KMS-11 (cell line): Measurements from ENCODE around the gene ADAMTS14.

Source experiments
- H2AFZ ChIP-seq: fragments of 200-600 bp; sonication (generic); 2 replicates; pipeline ENCODE4 v1.6.1; 2016; ENCODE audit warnings: antibody characterized with exemption, mixed run types, low read depth
- H3K27ac ChIP-seq: fragments of 200-600 bp; sonication (generic); 2 replicates; pipeline ENCODE4 v1.6.1; 2016; ENCODE audit warnings: mild to moderate bottlenecking, mixed run types
- H3K27me3 ChIP-seq: fragments of 200-600 bp; sonication (generic); 2 replicates; pipeline ENCODE4 v1.6.1; 2017; ENCODE audit warnings: mild to moderate bottlenecking, low read depth, mixed run types, moderate library complexity; ENCODE audit not compliant: insufficient read depth
- H3K36me3 ChIP-seq: fragments of 200-600 bp; sonication (generic); 2 replicates; pipeline ENCODE4 v1.6.1; 2017; ENCODE audit warnings: mild to moderate bottlenecking, mixed run types; ENCODE audit not compliant: insufficient read depth
- H3K4me1 ChIP-seq: fragments of 200-600 bp; sonication (generic); 2 replicates; pipeline ENCODE4 v1.6.1; 2016; ENCODE audit warnings: mild to moderate bottlenecking, low read depth, mixed run types; ENCODE audit not compliant: poor library complexity, severe bottlenecking
- H3K4me2 ChIP-seq: fragments of 200-600 bp; sonication (generic); 2 replicates; pipeline ENCODE4 v1.7.0; 2016; ENCODE audit warnings: mild to moderate bottlenecking, mixed run types
- H3K4me3 ChIP-seq: fragments of 200-600 bp; sonication (generic); IDR thresholded peaks from 2 replicates; pipeline ENCODE4 v1.6.1; 2017; ENCODE audit warnings: low read depth, low read length, mixed read lengths; ENCODE audit not compliant: insufficient read depth
- H3K79me2 ChIP-seq: fragments of 200-600 bp; sonication (generic); 2 replicates; pipeline ENCODE4 v1.6.1; 2016; ENCODE audit warnings: low read depth, mixed run types; ENCODE audit not compliant: insufficient read depth
- H3K9ac ChIP-seq: fragments of 200-600 bp; sonication (generic); 2 replicates; pipeline ENCODE4 v1.6.1; 2016; ENCODE audit warnings: mild to moderate bottlenecking, mixed run types
- H4K20me1 ChIP-seq: fragments of 200-600 bp; sonication (generic); 2 replicates; pipeline ENCODE4 v1.6.1; 2016; ENCODE audit warnings: mild to moderate bottlenecking, mixed run types; ENCODE audit not compliant: insufficient read depth
- CTCF ChIP-seq: fragments of 200-600 bp; sonication (generic); conservative IDR thresholded peaks from 2 replicates; pipeline ENCODE4 v1.6.1; 2017; ENCODE audit warnings: low read depth, mild to moderate bottlenecking, antibody characterized with exemption, low read length, moderate library complexity, mixed read lengths

The ADAMTS14 gene

DNA sequence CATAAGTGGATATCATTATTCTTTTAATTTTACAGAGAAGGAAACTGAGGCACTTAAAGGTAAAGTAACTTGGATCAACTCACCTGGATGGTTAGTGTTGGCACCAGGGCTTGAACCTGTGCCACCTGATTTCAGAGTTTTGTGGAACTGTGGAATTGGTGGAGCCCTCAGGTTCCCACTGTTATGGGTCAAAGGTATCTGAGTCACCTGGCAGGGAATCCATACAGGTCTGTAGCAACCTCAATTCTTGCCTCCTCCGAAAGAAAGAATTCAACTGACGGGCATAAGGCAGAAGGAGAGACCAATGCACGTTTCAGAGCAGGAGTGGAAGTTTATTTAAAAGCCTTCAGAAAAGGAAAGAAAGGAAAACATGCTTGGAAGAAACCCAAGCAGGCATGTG lies 25.2 kb upstream of the ADAMTS14 start:
- no peaks in the 10 kb centered on the region for H4K20me1 ChIP-seq
- no peaks in the 10 kb centered on the region for H3K36me3 ChIP-seq
- no peaks in the 10 kb centered on the region for H3K27me3 ChIP-seq
- no peak for TF ChIP-seq CTCF
- no peak overlapping the region for H3K27ac ChIP-seq
- H3K79me2 ChIP-seq: no peaks in the 10 kb centered on the region
- H2AFZ ChIP-seq: no peak overlapping the region
- no peak overlapping the region for H3K4me2 ChIP-seq
- H3K9ac ChIP-seq: no peak overlapping the region
- H3K4me1 ChIP-seq: no peaks in the 10 kb centered on the region
- no peak overlapping the region for H3K4me3 ChIP-seq

- H3K79me2 ChIP-seq: no peaks in the 10 kb centered on the region
- H3K4me3 ChIP-seq: no peak overlapping the region
- H3K9ac ChIP-seq: no peak overlapping the region
- no peaks in the 10 kb centered on the region for H4K20me1 ChIP-seq
- H3K4me1 ChIP-seq: no peaks in the 10 kb centered on the region
- no peak overlapping the region for H3K4me2 ChIP-seq
- H3K36me3 ChIP-seq: no peaks in the 10 kb centered on the region
- no peak overlapping the region for H2AFZ ChIP-seq
- H3K27me3 ChIP-seq: no peaks in the 10 kb centered on the region
- TF ChIP-seq CTCF: no peak
- H3K27ac ChIP-seq: no peak overlapping the region
These were observed 23.9 kb upstream of the ADAMTS14 start for GRCh38 chr10:70648427-70648826.

DNA sequence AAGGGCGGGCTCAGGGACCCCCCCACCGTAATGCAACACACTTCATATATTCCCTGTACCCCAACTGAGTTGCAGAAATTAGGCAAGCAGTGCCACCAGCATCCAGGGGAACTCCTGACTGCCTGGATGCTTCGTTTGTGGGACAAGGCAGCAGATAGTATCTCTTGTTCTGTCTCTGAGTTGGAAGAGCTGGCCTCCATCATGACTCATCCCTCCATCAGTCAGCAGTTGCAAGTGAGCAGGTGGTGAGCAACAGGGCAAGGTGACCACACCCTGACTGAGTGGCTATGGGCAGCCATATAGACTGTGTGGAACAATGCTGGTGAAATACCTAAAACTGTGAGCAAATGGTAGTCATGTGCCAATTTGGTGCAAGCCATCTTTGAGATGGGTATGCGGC lies 22.8 kb upstream of the ADAMTS14 start:
- Histone ChIP-seq H3K27me3 (no peaks in the 10 kb centered on the region), H4K20me1 (no peaks in the 10 kb centered on the region), H3K4me1 (no peaks in the 10 kb centered on the region), H3K27ac (no peak overlapping the region), H3K4me3 (no peak overlapping the region), H2AFZ (no peak overlapping the region), H3K79me2 (no peaks in the 10 kb centered on the region), H3K36me3 (no peaks in the 10 kb centered on the region), H3K4me2 (no peak overlapping the region), H3K9ac (no peak overlapping the region)
- TF ChIP-seq CTCF: no peak

DNA sequence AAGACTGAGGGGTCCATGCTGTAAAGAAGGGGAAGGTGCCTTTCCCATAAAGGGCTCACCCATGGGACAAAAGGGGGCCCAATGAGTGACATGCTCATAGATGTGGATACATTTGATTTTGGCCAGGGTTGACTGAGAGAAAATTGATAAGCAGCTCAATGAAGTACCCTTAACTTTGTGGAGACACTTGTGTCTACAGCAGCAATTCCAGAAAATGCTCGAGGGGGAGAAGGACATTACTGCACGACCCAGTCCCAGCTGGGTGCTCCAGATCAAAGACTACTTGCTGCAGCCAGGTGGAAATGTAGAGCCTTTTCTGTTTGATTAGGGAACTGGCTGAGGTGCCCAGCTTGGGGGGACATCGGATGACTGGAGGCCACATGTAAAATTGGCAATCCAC lies 22.2 kb upstream of the ADAMTS14 start:
- no peak overlapping the region for H3K9ac ChIP-seq

More for the DNA sequence above, 22.2 kb upstream of the ADAMTS14 start:
- no peaks in the 10 kb centered on the region for H4K20me1 ChIP-seq
- H3K4me1 ChIP-seq: no peaks in the 10 kb centered on the region
- H3K79me2 ChIP-seq: no peaks in the 10 kb centered on the region
- no peak overlapping the region for H2AFZ ChIP-seq
- no peak overlapping the region for H3K27ac ChIP-seq
- no peak overlapping the region for H3K4me2 ChIP-seq
- no peaks in the 10 kb centered on the region for H3K27me3 ChIP-seq
- TF ChIP-seq CTCF: no peak
- no peaks in the 10 kb centered on the region for H3K36me3 ChIP-seq
- H3K4me3 ChIP-seq: no peak overlapping the region
